GM12878 (cell line): ENCODE data around the gene WIPF1. TPM values are rescaled to one million over a fixed set of nuclear protein-coding genes. Genes with fewer than 3 reads are reported as not detected.
A peak's percentile ranks its signal among the peaks of the same experiment; 100 is the strongest.

ENCODE experiments used
- ATAC-seq: fragments of 200-7000 bp; cut with Tn5 transposase; 3 replicates; pipeline ENCODE4 v1.9.1; 2020; ENCODE audit warnings: mild to moderate bottlenecking, moderate library complexity
- BruUV-seq: library from RNA; stranded (reverse); fragments of 400-500 nt; replicated peaks from 2 replicates; lab custom pipeline; 2021; lab: Mats Ljungman, UMichigan
- CTCF ChIA-PET: fragments of 300-600 bp; sonication (Branson Sonifier 250); formaldehyde crosslinking; extraction: SDS; loops from one replicate; lab custom pipeline; 2021; ENCODE audit warnings: inconsistent platforms; lab: Yijun Ruan, JAX
- POLR2A ChIA-PET: fragments of 350-600 bp; formaldehyde crosslinking; extraction: SDS; loops from one replicate; lab custom pipeline; 2021; ENCODE audit warnings: inconsistent platforms; lab: Charles Lee
- RAD21 ChIA-PET: fragments of 300-600 bp; sonication (Branson Sonifier 250); formaldehyde crosslinking; loops from one replicate; lab custom pipeline; 2023; ENCODE audit warnings: antibody characterized with exemption; ENCODE audit not compliant: unreplicated experiment; lab: Charles Lee
- SMC1A ChIA-PET: fragments of 300-600 bp; sonication (Branson Sonifier 250); formaldehyde crosslinking; loops from one replicate; lab custom pipeline; 2023; ENCODE audit not compliant: unreplicated experiment, uncharacterized antibody; lab: Charles Lee
- DNase-seq: peaks from one replicate; pipeline ENCODE4 v3.0.0-alpha.2; 2011; ENCODE audit warnings: low read depth, low spot score
- FAIRE-seq: peaks from 3 replicates; lab custom pipeline; 2011; peaks lifted over from hg19 to GRCh38; lab: Jason Lieb, UNC
- H2AFZ ChIP-seq: 2 replicates; pipeline ENCODE4 v1.6.0; 2011; ENCODE audit warnings: low read depth, low read length, control low read depth; ENCODE audit not compliant: control insufficient read depth
- H3K27ac ChIP-seq: 2 replicates; pipeline ENCODE4 v1.5.1; 2011; ENCODE audit warnings: control low read depth; ENCODE audit not compliant: control insufficient read depth, insufficient read depth
- H3K27me3 ChIP-seq, 2 experiments: replicated peaks in 1 of 2; 2 replicates each; pipeline versions ENCODE4 v1.6.0 to v1.6.1; 2011; ENCODE audit warnings: low read length in 1 of 2; ENCODE audit not compliant: control insufficient read depth in 2 of 2, insufficient read depth in 2 of 2
- H3K36me3 ChIP-seq, 2 experiments: 2 replicates each; pipeline ENCODE4 v1.5.1; 2011; ENCODE audit warnings: low read length in 1 of 2; ENCODE audit not compliant: control insufficient read depth in 2 of 2, insufficient read depth in 2 of 2
- H3K4me1 ChIP-seq: 2 replicates; pipeline ENCODE4 v1.6.1; 2011; ENCODE audit warnings: mild to moderate bottlenecking, low read length, moderate library complexity, mixed read lengths; ENCODE audit not compliant: control insufficient read depth, insufficient read depth
- H3K4me2 ChIP-seq: 2 replicates; pipeline ENCODE4 v1.6.0; 2011; ENCODE audit warnings: control low read depth; ENCODE audit not compliant: control insufficient read depth, insufficient read depth
- H3K4me3 ChIP-seq: fragments of 200-600 bp; sonication (generic); 2 replicates; pipeline ENCODE4 v1.5.1; 2016
- H3K79me2 ChIP-seq: 2 replicates; pipeline ENCODE4 v1.6.0; 2011; ENCODE audit warnings: low read length; ENCODE audit not compliant: control insufficient read depth, insufficient read depth
- H3K9ac ChIP-seq: 2 replicates; pipeline ENCODE4 v1.8.0; 2011; ENCODE audit warnings: low read length, control low read depth, mixed read lengths; ENCODE audit not compliant: control insufficient read depth, insufficient read depth
- H3K9me3 ChIP-seq: replicated peaks from 3 replicates; pipeline ENCODE4 v1.5.1; 2011; ENCODE audit warnings: mild to moderate bottlenecking, low read length; ENCODE audit not compliant: control insufficient read depth, insufficient read depth
- H4K20me1 ChIP-seq: 2 replicates; pipeline ENCODE4 v1.6.0; 2011; ENCODE audit not compliant: control insufficient read depth, insufficient read depth
- GABPA ChIP-seq: IDR thresholded peaks from 2 replicates; pipeline ENCODE4 v1.6.1; 2014; ENCODE audit warnings: antibody characterized with exemption, low read depth, mild to moderate bottlenecking, inconsistent platforms
- HDAC2 ChIP-seq: fragments of 200-600 bp; sonication (generic); IDR thresholded peaks from 2 replicates; pipeline ENCODE4 v1.6.1; 2017
- MAX ChIP-seq: IDR thresholded peaks from 2 replicates; pipeline ENCODE4 v1.6.1; 2012; ENCODE audit warnings: low read depth, low read length, improper control_type of control experiment
- MYB ChIP-seq: fragments of 150-350 bp; IDR thresholded peaks from 2 replicates; pipeline ENCODE4 v1.6.1; 2014; ENCODE audit warnings: mild to moderate bottlenecking, low read depth, low read length, borderline replicate concordance
- NFYA ChIP-seq: IDR thresholded peaks from 2 replicates; pipeline ENCODE4 v1.6.1; 2011; ENCODE audit warnings: low read depth, mild to moderate bottlenecking, low read length, improper control_type of control experiment, borderline replicate concordance
- NFYB ChIP-seq: IDR thresholded peaks from 2 replicates; pipeline ENCODE4 v1.6.1; 2011; ENCODE audit warnings: low read depth, mild to moderate bottlenecking, low read length, improper control_type of control experiment, moderate library complexity; ENCODE audit not compliant: insufficient read depth
- PBX3 ChIP-seq: IDR thresholded peaks from 2 replicates; pipeline ENCODE4 v1.6.1; 2011; ENCODE audit warnings: mild to moderate bottlenecking, low read depth, low read length, moderate library complexity; ENCODE audit not compliant: insufficient replicate concordance
- POLR2A ChIP-seq: IDR thresholded peaks from 2 replicates; pipeline ENCODE4 v1.6.1; 2011; ENCODE audit warnings: low read depth, mild to moderate bottlenecking, low read length
- SIX5 ChIP-seq: IDR thresholded peaks from 2 replicates; pipeline ENCODE4 v1.6.1; 2011; ENCODE audit warnings: mild to moderate bottlenecking, low read depth, low read length, moderate library complexity; ENCODE audit not compliant: severe bottlenecking
- SMARCA5 ChIP-seq: fragments of 450-650 bp; IDR thresholded peaks from 2 replicates; pipeline ENCODE4 v1.6.1; 2017; ENCODE audit warnings: mild to moderate bottlenecking
- SMC3 ChIP-seq: IDR thresholded peaks from 2 replicates; pipeline ENCODE4 v1.6.1; 2011; ENCODE audit warnings: low read length, improper control_type of control experiment, borderline replicate concordance
- ZBTB4 ChIP-seq: fragments of 450-650 bp; formaldehyde crosslinking; IDR thresholded peaks from 2 replicates; pipeline ENCODE4 v1.4.0; 2022; ENCODE audit warnings: mild to moderate bottlenecking, moderate library complexity
- ZNF217 ChIP-seq: fragments of 450-650 bp; IDR thresholded peaks from 2 replicates; pipeline ENCODE4 v1.6.1; 2017; ENCODE audit warnings: antibody characterized with exemption, mild to moderate bottlenecking
- ZNF687 ChIP-seq: fragments of 450-650 bp; IDR thresholded peaks from 2 replicates; pipeline ENCODE4 v1.6.1; 2017; ENCODE audit warnings: mild to moderate bottlenecking, moderate library complexity
- WGBS: methylation state at CpG from one replicate; pipeline ENCODE4 v1.1.6; 2016; ENCODE audit warnings: low lambda C conversion rate; ENCODE audit not compliant: insufficient replicate concordance, insufficient coverage; ENCODE audit errors: missing lambda C conversion rate; 5-methylcytosine and 5-hydroxymethylcytosine counted together
- in situ Hi-C: fragments of 300-500 bp; cut with MboI; formaldehyde crosslinking; loops from 9 replicates; pipeline ENCODE4 v1.14.3; 2018; ENCODE audit warnings: mixed read lengths
- intact Hi-C: fragments of 100-400 bp; cut with micrococcal nuclease; formaldehyde crosslinking; loops from one replicate; pipeline ENCODE4 v1.14.2; 2022; ENCODE audit not compliant: unreplicated experiment
- polyA plus RNA-seq, 11 experiments: library from polyadenylated mRNA; depleted of rRNA in 4 of 11; unstranded in 6 of 11; stranded (reverse) in 5 of 11; fragments of >200 nt; fragmentation: Nextera tagmentation in 4 of 11; fragmentation: Illumina TruSeq in 1 of 11; extraction: Ambion mirVana in 4 of 11; extraction: Trizol in 1 of 11; gene quantifications; 1 replicate in 1 of 11; 2 replicates in 10 of 11; pipeline versions ENCODE4 v1.2.1 to v1.2.3, GENCODE V29; 2011 to 2016; ENCODE audit warnings: inconsistent platforms in 2 of 11, missing spikeins in 2 of 11, low read depth in 1 of 11
- total RNA-seq, 4 experiments: library from RNA; depleted of rRNA in 3 of 4; stranded (reverse); fragments of >200 nt in 3 of 4; fragmentation: Illumina TruSeq in 1 of 4; extraction: Trizol in 1 of 4; gene quantifications; 2 replicates each; pipeline versions ENCODE4 v1.2.1 to v1.2.3, GENCODE V29; 2013 to 2021

Gene WIPF1
- total and polyA plus RNA-seq, 10 of the 15 experiments (the other 5 are each of a cell fraction or from before 2014, with no cell fraction given) = 23.1 to 188 (median 68.9) TPM

- peaks cover 22% of the 10 kb centered on the region for H3K4me1 ChIP-seq
- intact Hi-C loops (loop anchor here (2.0 kb wide), 1 partner anchor 36 kb away; the partner anchor contains the start of gene WIPF1), in situ Hi-C loops (no loop called here)
- DNase-seq (no peak), FAIRE-seq (no peak), ATAC-seq (peak; percentile 61)
- no peaks in the 10 kb centered on the region for H4K20me1 ChIP-seq
- H3K79me2 ChIP-seq = peaks cover 40% of the 10 kb centered on the region
- 0% methylated on average over 7 of the region's 7 CpGs for WGBS
- H3K27me3 ChIP-seq = no peaks in the 10 kb centered on the region
- peaks cover 0 to 8% of the 10 kb centered on the region in 2 experiments; a peak in 2 of 4 replicates for H3K36me3 ChIP-seq
- peak overlapping the region; percentile 100 for H3K4me2 ChIP-seq
- ChIA-PET CTCF (interaction anchor here (1.0 to 6.8 kb wide), 18 partner anchors 10 to 170 kb away, joined by 3 to 76 read pairs (median 6); partner anchors contain the start of gene WIPF1), POLR2A (interaction anchor here (0.5 to 4.6 kb wide), 16 partner anchors 9 to 219 kb away, joined by 3 to 72 read pairs (median 6); partner anchors contain the start of gene WIPF1), SMC1A (interaction anchor here (0.7 to 16.0 kb wide), 16 partner anchors 8 to 169 kb away, joined by 3 to 512 read pairs (median 6); partner anchors contain the start of gene WIPF1), RAD21 (interaction anchor here (0.7 to 5.5 kb wide), 19 partner anchors 10 to 170 kb away, joined by 3 to 137 read pairs (median 6); partner anchors contain the start of gene WIPF1)
- peak overlapping the region; percentile 84 for H3K4me3 ChIP-seq
- peak overlapping the region; percentile 77 for H2AFZ ChIP-seq
- no peaks in the 10 kb centered on the region for H3K9me3 ChIP-seq
- peak overlapping the region; percentile 91 for H3K27ac ChIP-seq
- BruUV-seq = no TSS peak
- peak overlapping the region; percentile 79 for H3K9ac ChIP-seq
- no peak for TF ChIP-seq MYB
- peak; percentile 19 for TF ChIP-seq ZNF687
- no peak for TF ChIP-seq NFYA
- TF ChIP-seq SMC3 = no peak
- no peak for TF ChIP-seq ZBTB4 (CRISPR knock-in tag)
- TF ChIP-seq NFYB = no peak
- no peak for TF ChIP-seq HDAC2
- no peak for TF ChIP-seq MAX
- TF ChIP-seq POLR2A = 0 out of 2 replicates have a peak, but pooled peaks have one; percentile 42
- TF ChIP-seq GABPA = 0 out of 2 replicates have a peak, but pooled peaks have one; percentile 29
- TF ChIP-seq PBX3 = no peak
- TF ChIP-seq ZNF217 = no peak
- no peak for TF ChIP-seq SIX5
- TF ChIP-seq SMARCA5 = peak; percentile 16; the same call in 1 of the 2 replicates
Measured at GRCh38 chr2:174632841-174633622, 35.4 kb upstream of the WIPF1 start.
